Right hindlimb (tissue), 1 donor: ENCODE measurements around the gene SPACDR.
A peak's percentile ranks its signal among the peaks of the same experiment; 100 is the strongest.
"Not testable (repeated sequence)": the region's sequence is repeated elsewhere in the genome, so short reads cannot be mapped to it uniquely, and the experiment has no call there.

ENCODE experiments used
- DNase-seq: peaks from one replicate; pipeline ENCODE4 v3.0.0-alpha.2; 2018

SPACDR gene, protein sequence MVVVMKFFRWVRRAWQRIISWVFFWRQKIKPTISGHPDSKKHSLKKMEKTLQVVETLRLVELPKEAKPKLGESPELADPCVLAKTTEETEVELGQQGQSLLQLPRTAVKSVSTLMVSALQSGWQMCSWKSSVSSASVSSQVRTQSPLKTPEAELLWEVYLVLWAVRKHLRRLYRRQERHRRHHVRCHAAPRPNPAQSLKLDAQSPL

DNA sequence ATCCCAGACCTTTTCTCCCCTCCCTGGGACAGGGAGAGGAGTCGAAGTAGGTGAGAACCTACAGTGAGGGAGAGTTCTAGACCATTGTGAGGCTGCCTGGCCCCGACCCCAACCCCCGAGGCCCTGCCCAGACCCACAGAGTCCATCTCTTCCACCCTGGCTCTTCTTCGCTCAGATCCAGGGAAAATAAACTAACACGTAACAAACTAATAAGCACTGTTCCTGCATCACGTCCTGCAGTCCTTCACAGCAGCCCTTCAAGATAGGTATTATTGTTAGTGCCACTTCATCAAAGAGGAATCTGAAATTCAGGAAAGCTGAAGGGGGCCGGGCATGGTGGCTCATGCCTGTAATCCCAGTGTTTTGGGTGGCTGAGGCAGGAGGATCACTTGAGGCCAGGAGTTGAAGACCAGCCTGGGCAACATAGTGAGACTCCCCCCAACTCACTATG is at the start of gene SPACDR:
SPACDR (minus strand) TSS at position 51 of the 451 bp plus-strand sequence. CDS start 235 bp downstream, outside the sequence.
- DNase-seq, result no peak

DNA sequence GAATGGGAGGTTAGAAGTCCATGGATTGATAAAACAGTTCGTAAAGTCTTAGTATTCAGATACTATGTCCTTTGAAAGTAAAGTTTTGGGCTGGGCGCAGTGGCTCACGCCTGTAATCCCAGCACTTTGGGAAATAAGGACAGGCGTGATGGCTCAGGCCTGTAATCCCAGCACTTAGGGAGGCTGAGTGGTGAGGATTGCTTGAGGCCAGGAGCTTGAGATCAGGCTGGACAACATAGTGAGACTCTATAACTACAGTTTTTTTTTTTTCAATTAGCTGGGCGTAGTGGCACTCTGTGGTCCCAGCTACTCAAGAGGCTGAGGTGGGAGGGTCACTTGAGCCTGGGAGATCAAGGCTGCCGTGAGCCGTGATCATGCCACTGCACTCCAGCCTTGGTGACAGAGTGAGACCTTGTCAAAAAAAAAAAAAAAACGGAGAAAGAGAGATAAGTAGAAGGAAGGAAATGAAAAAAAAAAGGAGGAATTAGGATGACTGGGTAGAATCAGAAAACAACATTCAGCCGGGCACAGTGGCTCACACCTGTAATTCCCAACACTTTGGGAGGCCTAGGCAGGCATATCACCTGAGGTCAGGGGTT is 49.3 kb upstream of the SPACDR start:
- no peak for DNase-seq

DNA sequence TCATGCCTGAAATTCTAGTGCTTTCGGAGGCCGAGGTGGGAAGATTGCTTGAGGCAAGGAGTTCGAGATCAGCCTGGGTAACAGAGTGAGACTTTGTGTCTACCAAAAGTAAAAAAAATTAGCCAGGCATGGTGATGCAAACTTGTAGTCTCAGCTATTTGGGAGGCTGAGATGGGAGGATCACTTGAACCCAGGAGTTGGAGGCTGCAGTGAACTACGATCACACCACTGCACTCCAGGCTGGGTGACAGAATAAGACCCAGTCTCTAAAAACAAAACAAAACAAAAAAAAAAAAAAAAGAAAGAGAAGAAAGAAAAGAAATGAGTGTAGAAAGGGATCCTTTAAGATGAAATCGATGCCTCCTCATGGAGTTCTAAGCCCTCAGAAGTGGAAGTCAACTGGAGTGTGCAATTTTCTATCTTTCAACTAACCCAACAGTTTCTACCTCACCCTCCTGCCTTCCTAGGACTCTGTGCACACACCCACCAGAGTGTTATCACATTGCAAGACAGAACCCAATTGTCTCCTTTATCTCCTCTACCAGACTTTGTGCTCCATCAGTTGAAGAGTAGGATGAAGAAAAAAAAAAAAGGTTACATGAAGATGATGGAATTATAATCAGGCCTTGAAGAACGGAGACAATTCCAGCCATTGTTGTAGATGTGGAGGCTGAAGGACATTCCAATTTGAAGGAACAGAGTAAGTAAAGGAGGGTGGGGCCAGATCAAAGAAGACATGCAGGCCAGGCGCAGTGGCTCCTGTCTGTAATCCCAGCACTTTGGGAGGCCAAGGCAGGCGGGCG is 46.6 kb upstream of the SPACDR start:
- no peak for DNase-seq

DNA sequence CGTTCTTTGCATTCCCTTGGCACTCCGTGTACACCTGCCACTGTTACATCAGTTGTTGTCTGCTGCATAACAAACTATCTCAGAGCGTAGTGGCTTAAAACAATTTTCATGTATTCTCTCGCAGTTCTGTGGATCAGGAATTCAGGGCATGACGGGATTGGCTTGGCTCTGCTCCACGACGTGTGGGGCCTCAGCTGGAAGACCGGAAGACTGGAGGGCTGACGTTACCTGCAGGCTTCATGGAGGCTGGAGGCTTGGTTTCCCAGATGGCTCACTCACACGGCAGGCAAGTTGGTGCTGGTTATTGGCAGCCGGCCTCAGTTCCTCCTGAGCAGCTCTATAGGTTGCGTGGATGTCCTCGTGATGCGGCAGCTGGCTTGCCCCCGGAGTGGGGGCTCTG is 45.2 kb upstream of the SPACDR start:
- DNase-seq, result peak; percentile 62

DNA sequence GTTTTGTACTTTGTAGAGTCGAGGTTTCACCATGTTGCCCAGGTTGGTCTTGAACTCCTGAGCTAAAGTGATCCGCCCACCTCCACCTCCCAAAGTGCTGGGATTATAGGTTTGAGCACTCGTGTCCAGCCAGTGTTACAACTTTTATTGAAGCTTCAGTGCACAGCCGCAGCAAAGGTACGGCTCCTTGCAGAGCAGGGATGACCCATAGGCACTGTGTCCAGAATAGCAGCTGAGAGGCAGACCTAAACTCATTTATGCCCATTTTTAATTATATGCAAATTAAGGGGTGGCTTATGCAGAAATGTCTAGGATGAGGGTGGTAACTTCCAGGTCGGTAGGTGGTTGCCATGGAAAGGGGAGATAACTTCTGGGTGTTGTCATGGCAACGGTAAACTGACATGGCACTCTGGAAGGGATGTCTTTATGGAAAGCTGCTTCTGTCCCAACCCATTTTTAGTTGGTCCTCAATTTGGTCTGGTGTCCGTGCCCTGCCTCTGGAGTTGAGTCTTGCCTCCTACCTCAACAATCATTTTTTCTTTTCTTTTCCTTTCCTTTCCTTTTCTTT is 42.4 kb upstream of the SPACDR start:
- no peak for DNase-seq

DNA sequence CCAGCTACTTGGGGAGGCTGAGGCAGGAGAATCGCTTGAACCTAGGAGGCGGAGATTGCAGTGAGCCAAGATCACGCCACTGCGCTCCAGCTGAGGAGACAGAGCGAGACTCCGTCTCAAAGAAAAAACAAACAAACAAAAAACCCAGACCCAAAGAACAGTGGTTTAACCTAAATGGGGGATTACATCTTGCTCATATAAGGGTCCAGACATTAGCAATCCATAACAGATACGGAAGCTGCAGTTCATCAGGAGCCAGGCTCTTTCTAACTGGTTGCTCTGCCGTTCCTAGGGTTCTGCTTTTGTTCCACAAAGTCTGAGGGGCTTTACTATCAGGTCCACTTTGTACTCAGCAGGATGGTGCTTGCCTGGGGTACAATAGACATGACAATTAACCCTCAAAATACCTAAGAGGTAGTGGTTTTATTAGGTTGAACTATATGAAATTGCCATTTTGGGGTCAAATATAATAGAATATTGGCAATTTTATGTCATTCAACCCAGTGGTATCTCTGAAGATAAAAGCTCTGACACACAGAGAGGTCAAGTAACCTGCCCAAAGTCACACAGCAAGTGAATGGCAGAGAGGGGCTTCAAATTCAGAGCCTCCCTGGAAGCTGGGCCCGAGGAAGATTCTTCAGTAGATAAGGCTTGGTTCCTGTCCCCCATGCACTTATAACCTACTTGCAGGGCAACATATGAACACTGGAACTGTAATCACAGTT is 41.0 kb upstream of the SPACDR start:
- no peak for DNase-seq

DNA sequence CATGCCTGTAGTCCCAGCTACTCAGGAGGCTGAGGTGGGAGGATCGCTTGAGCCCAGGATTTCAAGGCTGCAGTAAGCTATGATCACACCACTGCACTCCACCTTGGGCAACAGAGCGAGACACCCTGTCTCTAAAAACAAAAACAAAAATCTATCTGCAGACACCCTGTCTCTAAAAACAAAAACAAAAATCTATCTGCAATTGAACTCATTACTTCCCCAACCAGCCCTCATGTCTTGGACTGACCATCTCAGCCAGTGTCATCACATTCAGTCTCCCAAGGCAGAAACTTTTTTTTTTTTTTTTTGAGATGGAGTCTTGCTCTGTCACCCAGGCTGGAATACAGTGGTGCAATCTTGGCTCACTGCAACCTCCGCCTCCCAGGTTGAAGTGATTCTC is 40.0 kb upstream of the SPACDR start:
- DNase-seq, result not testable (repeated sequence)

DNA sequence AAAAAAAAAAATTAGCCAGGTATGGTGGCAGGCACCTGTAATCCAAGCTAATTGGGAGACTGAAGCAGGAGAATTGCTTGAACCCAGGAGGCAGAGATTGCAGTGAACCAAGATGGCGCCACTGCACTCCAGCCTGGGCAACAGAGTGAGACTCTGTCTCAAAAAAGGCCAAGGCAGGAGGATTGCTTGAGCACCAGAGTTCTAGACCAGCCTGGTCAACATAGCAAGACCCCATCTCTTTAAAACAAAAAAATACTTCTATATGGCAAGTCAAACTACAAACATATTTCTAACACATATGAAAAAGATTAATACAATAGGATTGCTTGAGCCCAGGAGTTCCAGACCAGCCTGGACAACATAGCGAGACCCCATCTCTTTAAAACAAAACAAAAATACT is 36.7 kb upstream of the SPACDR start:
- not testable (repeated sequence) for DNase-seq

DNA sequence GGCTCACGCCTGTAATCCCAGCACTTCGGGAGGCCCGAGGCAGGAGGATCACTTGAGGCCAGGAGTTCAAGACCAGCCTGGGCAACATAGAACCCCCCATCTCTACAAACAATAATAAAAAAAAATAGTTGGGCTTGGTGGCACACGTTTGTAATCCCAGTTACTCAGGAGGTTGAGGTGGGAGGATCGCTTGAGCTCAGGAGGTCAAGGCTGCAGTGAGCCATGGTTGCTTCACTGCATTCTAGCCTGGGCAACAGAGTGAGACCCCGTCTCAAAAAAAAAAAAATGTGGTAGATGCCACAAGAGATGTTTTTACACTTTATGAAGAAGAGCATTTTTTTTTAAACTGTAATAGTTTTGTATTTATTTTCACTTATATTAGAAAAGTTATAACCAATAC is 32.4 kb upstream of the SPACDR start:
- no peak for DNase-seq

DNA sequence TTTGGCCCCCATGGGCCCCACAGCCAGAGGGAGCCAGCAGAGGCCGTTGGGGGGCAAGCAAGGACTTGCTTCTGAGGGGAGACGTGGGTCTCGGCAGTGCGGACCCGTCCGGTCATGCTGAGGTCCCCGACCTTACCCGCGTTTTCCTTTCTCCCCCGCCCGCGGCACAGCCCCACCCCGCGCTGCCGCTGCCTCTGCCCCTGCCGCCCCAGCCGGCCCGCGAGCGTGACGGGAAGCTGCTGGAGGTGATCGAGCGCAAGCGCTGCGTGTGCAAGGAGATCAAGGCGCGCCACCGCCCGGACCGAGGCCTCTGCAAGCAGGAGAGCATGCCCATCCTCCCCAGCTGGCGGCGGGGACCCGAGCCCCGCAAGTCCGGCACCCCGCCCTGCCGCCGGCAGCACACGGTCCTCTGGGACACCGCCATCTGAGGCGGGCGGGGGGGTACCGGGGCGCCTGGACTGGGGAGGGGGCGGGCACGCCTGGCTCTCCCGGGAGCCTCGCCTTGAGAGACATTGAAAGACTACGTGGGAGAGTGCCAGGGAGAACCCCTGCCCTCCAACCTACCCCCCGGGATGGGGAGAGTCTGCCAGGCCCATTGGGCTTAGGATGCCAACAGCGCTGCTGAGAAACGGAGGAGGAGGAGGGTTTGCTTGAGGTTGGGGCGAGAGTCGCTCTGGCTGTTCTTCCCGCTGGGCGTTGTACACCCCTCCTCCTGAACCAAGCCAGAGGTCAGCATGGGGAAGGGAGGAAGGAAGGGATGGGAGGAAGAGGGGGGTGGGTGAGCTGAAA is 29.6 kb upstream of the SPACDR start:
- no peak for DNase-seq

DNA sequence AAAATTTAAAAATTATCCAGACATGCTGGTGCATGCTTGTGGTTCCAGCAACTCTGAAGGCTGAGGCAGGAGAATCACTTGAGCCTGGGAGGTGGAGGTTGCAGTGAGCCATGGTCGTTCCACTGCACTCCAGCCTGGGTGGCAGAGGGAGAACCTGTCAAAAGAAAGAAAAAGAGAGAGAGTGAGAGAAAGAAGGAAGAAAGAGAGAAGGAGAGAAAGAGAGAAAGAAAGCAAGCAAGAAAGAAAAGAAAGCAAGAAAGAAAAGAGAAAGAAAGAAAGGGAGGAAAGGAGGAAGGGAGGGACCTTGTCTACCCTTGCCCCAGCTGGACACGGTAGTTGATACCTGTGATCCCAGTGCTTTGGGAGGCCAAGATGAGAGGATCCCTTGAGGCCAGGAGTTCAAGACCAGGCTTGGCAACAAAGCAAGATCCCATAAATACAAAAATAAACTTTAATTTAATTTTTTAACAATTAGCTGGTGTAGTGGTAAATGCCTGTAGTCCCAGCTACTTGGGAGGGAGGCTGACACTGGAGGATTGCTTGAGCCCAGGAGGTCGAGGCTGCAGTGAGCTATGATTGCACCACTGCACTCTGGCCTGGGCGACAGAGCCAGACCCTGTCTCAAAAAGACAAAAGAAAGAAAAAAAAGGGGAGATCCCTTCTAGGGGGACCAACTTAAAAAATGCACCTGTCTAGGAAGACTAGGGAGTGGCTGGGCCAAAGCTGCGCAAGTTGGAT is 28.8 kb upstream of the SPACDR start:
- no peak for DNase-seq

DNA sequence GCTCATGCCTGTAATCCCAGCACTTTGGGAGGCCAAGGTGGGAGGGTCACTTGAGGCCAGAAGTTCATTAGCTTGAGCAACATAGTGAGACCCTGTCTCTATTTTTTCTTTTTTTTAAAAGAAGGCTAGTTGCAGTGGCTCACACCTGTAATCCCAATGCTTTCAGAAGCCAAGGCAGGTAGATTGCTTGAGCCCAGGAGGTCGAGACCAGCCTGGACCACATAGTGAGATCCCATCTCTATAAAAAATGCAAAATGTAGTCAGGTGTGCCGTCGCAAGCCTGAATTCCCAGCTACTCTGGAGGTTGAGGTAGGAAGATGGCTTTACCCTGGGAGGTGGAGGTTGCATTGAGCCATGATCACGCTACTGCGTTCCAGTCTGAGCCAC is 27.1 kb upstream of the SPACDR start:
- no peak for DNase-seq

DNA sequence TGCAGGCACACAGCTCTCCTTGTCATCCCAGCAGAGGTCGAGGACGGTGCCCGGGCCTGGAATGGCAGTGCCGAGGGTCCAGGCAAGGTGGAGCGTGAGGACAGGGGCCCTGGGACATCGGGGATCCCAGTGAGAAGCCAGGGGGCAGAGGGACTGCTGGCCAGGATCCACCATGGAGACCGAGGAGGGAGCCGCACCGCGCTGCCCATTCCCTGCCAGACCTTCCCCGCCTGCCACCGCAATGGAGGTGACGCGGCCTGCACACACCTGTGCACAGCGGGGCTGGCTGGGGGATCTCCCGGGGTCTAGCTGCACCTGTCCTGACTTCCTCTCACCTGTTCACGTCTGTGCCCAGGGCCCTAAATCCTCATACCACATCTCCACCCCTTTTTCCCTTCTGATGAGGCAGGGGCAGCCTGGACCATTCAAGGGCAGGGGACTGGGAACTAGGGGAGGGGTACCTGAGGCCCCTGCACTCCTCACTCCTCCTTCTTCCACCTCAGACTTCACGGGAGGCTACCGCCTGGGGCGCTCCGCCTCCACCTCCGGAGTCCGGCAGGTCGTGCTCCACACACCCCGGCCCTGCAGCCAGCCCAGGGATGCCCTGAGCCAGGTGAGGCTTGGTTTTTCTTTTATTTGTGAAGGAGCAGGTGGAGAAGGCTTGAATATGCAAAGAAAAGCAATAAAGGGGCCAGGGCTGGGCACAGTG is 26.6 kb upstream of the SPACDR start:
- DNase-seq, result no peak

DNA sequence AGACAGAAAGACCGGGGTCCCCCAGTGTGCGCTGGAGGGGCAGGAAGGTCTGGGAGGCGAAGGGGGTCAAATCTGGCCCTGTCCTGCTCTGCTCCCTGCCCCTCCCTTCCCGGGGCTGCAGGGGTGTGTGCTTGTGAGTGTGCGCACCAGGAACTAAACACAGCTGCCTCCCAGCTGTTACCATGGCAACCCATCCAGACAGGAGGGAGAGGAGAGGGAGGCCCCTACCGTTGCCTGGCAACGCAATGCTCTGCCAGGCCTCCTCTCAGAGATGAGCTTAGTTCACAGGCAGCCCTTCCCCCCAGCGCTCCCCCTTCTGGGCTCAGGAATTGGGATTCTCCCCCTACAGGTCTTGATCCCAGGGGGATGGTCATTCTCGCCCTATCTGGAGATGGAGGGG is 25.8 kb upstream of the SPACDR start:
- DNase-seq, result peak; percentile 94

DNA sequence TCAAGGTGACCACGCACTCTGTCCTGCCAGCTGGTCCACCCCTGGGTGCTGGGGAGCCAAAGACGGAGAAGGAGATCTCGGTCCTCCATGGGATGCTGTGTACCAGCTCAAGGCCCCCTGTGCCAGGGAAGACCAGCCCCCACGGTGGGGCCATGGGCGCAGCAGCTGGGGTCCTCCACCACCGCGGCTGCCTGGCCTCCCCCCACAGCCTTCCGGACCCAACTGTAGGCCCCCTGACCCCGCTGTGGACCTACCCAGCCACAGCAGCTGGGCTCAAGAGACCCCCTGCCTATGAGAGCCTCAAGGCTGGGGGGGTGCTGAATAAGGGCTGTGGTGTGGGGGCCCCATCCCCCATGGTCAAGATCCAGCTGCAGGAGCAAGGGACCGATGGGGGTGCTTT is 25.1 kb upstream of the SPACDR start:
- DNase-seq, result no peak

DNA sequence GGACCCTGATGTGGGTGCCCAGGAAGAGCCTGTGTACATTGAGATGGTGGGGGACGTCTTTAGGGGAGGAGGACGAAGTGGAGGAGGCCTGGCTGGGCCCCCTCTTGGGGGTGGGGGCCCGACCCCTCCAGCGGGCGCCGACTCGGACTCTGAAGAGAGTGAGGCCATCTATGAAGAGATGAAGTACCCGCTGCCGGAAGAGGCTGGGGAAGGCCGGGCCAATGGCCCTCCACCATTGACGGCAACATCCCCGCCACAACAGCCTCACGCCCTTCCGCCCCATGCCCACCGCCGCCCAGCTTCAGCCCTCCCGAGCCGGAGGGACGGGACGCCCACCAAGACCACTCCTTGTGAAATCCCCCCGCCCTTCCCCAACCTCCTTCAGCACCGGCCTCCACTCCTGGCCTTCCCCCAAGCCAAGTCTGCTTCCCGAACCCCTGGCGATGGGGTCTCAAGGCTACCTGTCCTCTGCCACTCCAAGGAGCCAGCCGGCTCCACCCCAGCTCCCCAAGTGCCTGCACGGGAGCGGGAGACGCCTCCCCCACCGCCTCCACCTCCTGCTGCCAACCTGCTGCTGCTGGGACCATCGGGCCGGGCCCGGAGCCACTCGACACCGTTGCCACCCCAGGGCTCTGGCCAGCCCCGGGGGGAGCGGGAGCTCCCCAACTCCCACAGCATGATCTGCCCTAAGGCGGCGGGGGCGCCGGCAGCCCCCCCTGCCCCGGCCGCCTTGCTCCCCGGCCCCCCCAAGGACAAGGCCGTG is 24.5 kb upstream of the SPACDR start:
- no peak for DNase-seq

DNA sequence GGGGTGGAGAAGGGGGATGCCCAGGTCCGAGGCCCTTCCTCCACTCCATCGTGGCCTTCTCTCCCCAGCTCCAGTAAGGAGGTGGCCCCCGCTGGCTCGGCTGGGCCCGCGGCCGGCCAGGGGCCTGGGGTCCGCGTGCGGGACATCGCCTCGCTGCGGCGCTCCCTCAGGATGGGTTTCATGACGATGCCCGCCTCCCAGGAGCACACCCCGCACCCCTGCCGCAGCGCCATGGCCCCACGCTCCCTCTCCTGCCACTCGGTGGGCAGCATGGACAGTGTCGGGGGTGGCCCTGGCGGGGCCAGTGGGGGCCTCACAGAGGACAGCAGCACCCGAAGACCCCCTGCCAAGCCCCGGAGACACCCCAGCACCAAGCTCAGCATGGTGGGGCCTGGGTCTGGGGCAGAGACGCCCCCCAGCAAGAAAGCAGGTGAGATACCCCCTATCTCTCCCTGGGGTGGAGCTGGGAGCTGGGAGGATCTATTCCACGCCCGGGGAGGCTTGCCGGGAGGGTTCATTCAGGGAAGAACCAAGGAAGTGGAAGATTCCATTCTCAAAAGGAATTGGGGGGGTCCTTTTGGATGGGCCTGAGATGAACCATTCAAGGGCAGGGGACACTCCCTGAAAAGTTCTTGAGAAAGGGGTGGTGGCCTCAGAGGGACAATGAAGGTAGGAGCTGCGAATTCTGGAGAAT is 22.8 kb upstream of the SPACDR start:
- no peak for DNase-seq

DNA sequence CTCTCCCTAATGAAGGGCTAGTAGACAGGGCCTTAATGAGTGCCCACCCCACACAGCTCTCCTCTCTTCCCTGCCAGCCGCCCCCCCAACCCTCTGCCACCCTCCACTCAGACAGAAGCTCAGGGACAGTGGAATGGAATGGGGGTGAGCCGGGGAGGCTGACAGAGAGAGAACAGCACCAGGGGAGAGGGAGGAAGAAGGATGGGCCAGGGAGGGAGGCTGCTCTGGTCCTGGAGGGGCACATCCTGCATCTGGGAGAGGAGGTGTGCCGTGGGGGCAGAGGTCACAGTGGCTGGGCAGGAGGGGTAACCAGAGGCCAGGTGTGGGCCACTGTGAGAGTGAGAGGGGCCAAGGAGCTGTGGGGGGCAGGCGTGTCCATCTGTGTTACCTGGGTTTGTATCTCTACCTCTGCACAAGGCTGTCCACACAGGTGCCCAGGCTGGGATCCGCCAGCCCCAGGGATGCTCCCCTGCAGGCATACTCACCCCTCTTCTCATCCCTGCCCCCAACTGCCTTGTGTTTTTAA is 22.1 kb upstream of the SPACDR start:
- no peak for DNase-seq

DNA sequence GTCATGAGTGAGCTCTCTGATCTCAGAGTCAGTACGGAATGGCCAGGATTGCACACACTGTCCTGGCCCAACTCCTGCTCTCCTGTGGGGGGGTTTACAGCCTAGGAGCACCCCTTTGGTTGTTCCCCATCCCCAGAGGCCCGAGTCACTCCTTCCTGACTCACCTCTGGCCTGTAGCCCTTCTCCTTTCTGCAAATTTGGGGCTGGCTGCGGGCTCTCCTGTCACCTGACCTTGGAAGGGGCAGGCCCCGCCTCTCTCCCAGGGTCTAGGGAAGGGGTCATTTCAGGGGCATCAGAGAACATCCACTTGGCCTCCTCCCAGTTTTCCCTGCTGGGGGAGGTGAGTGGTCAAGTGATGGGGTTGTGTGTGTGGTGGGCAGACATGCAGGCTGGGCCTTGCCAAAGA is 21.4 kb upstream of the SPACDR start:
- no peak for DNase-seq
